GM12878 (cell line): ENCODE measurements around the gene FCGR3A. TPM values are rescaled to one million over a fixed set of nuclear protein-coding genes. Genes with fewer than 3 reads are reported as not detected.

Source experiments
- ATAC-seq: fragments of 200-7000 bp; cut with Tn5 transposase; 3 replicates; pipeline ENCODE4 v1.9.1; 2020; ENCODE audit warnings: mild to moderate bottlenecking, moderate library complexity
- BruUV-seq: library from RNA; stranded (reverse); fragments of 400-500 nt; replicated peaks from 2 replicates; lab custom pipeline; 2021; lab: Mats Ljungman, UMichigan
- CTCF ChIA-PET: fragments of 300-600 bp; sonication (Branson Sonifier 250); formaldehyde crosslinking; extraction: SDS; loops from one replicate; lab custom pipeline; 2021; ENCODE audit warnings: inconsistent platforms; lab: Yijun Ruan, JAX
- POLR2A ChIA-PET: fragments of 350-600 bp; formaldehyde crosslinking; extraction: SDS; loops from one replicate; lab custom pipeline; 2021; ENCODE audit warnings: inconsistent platforms; lab: Charles Lee
- RAD21 ChIA-PET: fragments of 300-600 bp; sonication (Branson Sonifier 250); formaldehyde crosslinking; loops from one replicate; lab custom pipeline; 2023; ENCODE audit warnings: antibody characterized with exemption; ENCODE audit not compliant: unreplicated experiment; lab: Charles Lee
- SMC1A ChIA-PET: fragments of 300-600 bp; sonication (Branson Sonifier 250); formaldehyde crosslinking; loops from one replicate; lab custom pipeline; 2023; ENCODE audit not compliant: unreplicated experiment, uncharacterized antibody; lab: Charles Lee
- DNase-seq: peaks from one replicate; pipeline ENCODE4 v3.0.0-alpha.2; 2011; ENCODE audit warnings: low read depth, low spot score
- FAIRE-seq: peaks from 3 replicates; lab custom pipeline; 2011; peaks lifted over from hg19 to GRCh38; lab: Jason Lieb, UNC
- H2AFZ ChIP-seq: 2 replicates; pipeline ENCODE4 v1.6.0; 2011; ENCODE audit warnings: low read depth, low read length, control low read depth; ENCODE audit not compliant: control insufficient read depth
- H3K27ac ChIP-seq: 2 replicates; pipeline ENCODE4 v1.5.1; 2011; ENCODE audit warnings: control low read depth; ENCODE audit not compliant: control insufficient read depth, insufficient read depth
- H3K27me3 ChIP-seq, 2 experiments: replicated peaks in 1 of 2; 2 replicates each; pipeline versions ENCODE4 v1.6.0 to v1.6.1; 2011; ENCODE audit warnings: low read length in 1 of 2; ENCODE audit not compliant: control insufficient read depth in 2 of 2, insufficient read depth in 2 of 2
- H3K36me3 ChIP-seq, 2 experiments: 2 replicates each; pipeline ENCODE4 v1.5.1; 2011; ENCODE audit warnings: low read length in 1 of 2; ENCODE audit not compliant: control insufficient read depth in 2 of 2, insufficient read depth in 2 of 2
- H3K4me1 ChIP-seq: 2 replicates; pipeline ENCODE4 v1.6.1; 2011; ENCODE audit warnings: mild to moderate bottlenecking, low read length, moderate library complexity, mixed read lengths; ENCODE audit not compliant: control insufficient read depth, insufficient read depth
- H3K4me2 ChIP-seq: 2 replicates; pipeline ENCODE4 v1.6.0; 2011; ENCODE audit warnings: control low read depth; ENCODE audit not compliant: control insufficient read depth, insufficient read depth
- H3K4me3 ChIP-seq: fragments of 200-600 bp; sonication (generic); 2 replicates; pipeline ENCODE4 v1.5.1; 2016
- H3K79me2 ChIP-seq: 2 replicates; pipeline ENCODE4 v1.6.0; 2011; ENCODE audit warnings: low read length; ENCODE audit not compliant: control insufficient read depth, insufficient read depth
- H3K9ac ChIP-seq: 2 replicates; pipeline ENCODE4 v1.8.0; 2011; ENCODE audit warnings: low read length, control low read depth, mixed read lengths; ENCODE audit not compliant: control insufficient read depth, insufficient read depth
- H3K9me3 ChIP-seq: replicated peaks from 3 replicates; pipeline ENCODE4 v1.5.1; 2011; ENCODE audit warnings: mild to moderate bottlenecking, low read length; ENCODE audit not compliant: control insufficient read depth, insufficient read depth
- H4K20me1 ChIP-seq: 2 replicates; pipeline ENCODE4 v1.6.0; 2011; ENCODE audit not compliant: control insufficient read depth, insufficient read depth
- ETV6 ChIP-seq, 2 experiments: fragments of 450-650 bp in 1 of 2; IDR thresholded peaks in 1 of 2; conservative IDR thresholded peaks in 1 of 2; 2 replicates each; pipeline ENCODE4 v1.6.1; 2014; ENCODE audit warnings: antibody characterized with exemption in 1 of 2, borderline replicate concordance in 1 of 2, low read depth in 1 of 2, mild to moderate bottlenecking in 1 of 2, moderate library complexity in 1 of 2
- HDGF ChIP-seq: fragments of 450-650 bp; IDR thresholded peaks from 2 replicates; pipeline ENCODE4 v1.6.1; 2016; ENCODE audit warnings: antibody characterized with exemption
- NFXL1 ChIP-seq: fragments of 450-650 bp; IDR thresholded peaks from 2 replicates; pipeline ENCODE4 v1.6.1; 2017; ENCODE audit warnings: antibody characterized with exemption, mild to moderate bottlenecking, borderline replicate concordance
- NFYB ChIP-seq: IDR thresholded peaks from 2 replicates; pipeline ENCODE4 v1.6.1; 2011; ENCODE audit warnings: low read depth, mild to moderate bottlenecking, low read length, improper control_type of control experiment, moderate library complexity; ENCODE audit not compliant: insufficient read depth
- STAT3 ChIP-seq: IDR thresholded peaks from 2 replicates; pipeline ENCODE4 v1.6.1; 2011; ENCODE audit warnings: low read depth, low read length, improper control_type of control experiment
- WGBS: methylation state at CpG from one replicate; pipeline ENCODE4 v1.1.6; 2016; ENCODE audit warnings: low lambda C conversion rate; ENCODE audit not compliant: insufficient replicate concordance, insufficient coverage; ENCODE audit errors: missing lambda C conversion rate; 5-methylcytosine and 5-hydroxymethylcytosine counted together
- in situ Hi-C: fragments of 300-500 bp; cut with MboI; formaldehyde crosslinking; loops from 9 replicates; pipeline ENCODE4 v1.14.3; 2018; ENCODE audit warnings: mixed read lengths
- intact Hi-C: fragments of 100-400 bp; cut with micrococcal nuclease; formaldehyde crosslinking; loops from one replicate; pipeline ENCODE4 v1.14.2; 2022; ENCODE audit not compliant: unreplicated experiment
- polyA plus RNA-seq, 11 experiments: library from polyadenylated mRNA; depleted of rRNA in 4 of 11; unstranded in 6 of 11; stranded (reverse) in 5 of 11; fragments of >200 nt; fragmentation: Nextera tagmentation in 4 of 11; fragmentation: Illumina TruSeq in 1 of 11; extraction: Ambion mirVana in 4 of 11; extraction: Trizol in 1 of 11; gene quantifications; 1 replicate in 1 of 11; 2 replicates in 10 of 11; pipeline versions ENCODE4 v1.2.1 to v1.2.3, GENCODE V29; 2011 to 2016; ENCODE audit warnings: inconsistent platforms in 2 of 11, missing spikeins in 2 of 11, low read depth in 1 of 11
- total RNA-seq, 4 experiments: library from RNA; depleted of rRNA in 3 of 4; stranded (reverse); fragments of >200 nt in 3 of 4; fragmentation: Illumina TruSeq in 1 of 4; extraction: Trizol in 1 of 4; gene quantifications; 2 replicates each; pipeline versions ENCODE4 v1.2.1 to v1.2.3, GENCODE V29; 2013 to 2021
- TF ChIP-seq, protein P1 (sequence below): fragments of 450-650 bp; formaldehyde crosslinking; IDR thresholded peaks from 2 replicates; pipeline ENCODE4 v1.4.0; 2020; ENCODE audit warnings: mild to moderate bottlenecking, moderate library complexity
- TF ChIP-seq, protein P2 (sequence below): IDR thresholded peaks from 2 replicates; pipeline ENCODE4 v1.6.1; 2012; ENCODE audit warnings: low read length, inconsistent platforms
- TF ChIP-seq, protein P3 (sequence below): IDR thresholded peaks from 2 replicates; pipeline ENCODE4 v1.6.1; 2011; ENCODE audit warnings: borderline replicate concordance, low read depth, mild to moderate bottlenecking, moderate library complexity, low read length; ENCODE audit not compliant: insufficient read depth, poor library complexity, severe bottlenecking
- TF ChIP-seq, protein P4 (sequence below): fragments of 450-650 bp; conservative IDR thresholded peaks from 2 replicates; pipeline ENCODE4 v1.6.1; 2017; ENCODE audit warnings: mild to moderate bottlenecking, moderate library complexity
- TF ChIP-seq, protein P5 (sequence below): fragments of 450-650 bp; IDR thresholded peaks from 2 replicates; pipeline ENCODE4 v1.6.1; 2017; ENCODE audit warnings: antibody characterized with exemption, mild to moderate bottlenecking, moderate library complexity

Gene FCGR3A
- total and polyA plus RNA-seq, 10 of the 15 experiments (the other 5 are each of a cell fraction or from before 2014, with no cell fraction given) = 0.09 to 0.10 TPM; not detected in 8

DNA sequence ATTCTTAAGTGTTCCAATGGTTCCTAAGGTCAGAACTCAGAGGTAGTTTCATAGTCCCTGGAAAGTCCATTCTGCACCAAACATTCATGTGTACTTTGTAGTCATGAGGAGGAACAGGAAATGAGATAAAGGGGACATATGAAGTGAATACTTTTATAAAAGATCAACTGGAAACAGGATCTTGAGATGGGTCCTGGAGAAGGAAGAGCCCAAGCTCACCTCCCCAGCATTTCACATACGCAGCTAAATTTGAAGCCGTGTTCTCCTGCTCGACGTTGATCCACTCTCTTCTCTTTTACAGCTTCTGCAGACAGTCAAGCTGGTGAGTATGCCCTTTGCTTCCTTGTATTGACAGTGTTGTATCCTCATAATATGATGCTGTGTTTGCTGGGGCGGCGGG lies 43.9 kb downstream of the FCGR3A start:
- no peak overlapping the region for H3K9ac ChIP-seq
- no peak overlapping the region for H3K4me3 ChIP-seq
- BruUV-seq = no TSS peak
- RAD21 ChIA-PET = interaction anchor here (1.1 to 1.3 kb wide), 2 partner anchors 11 to 34 kb away, joined by 3 to 5 read pairs; no protein-coding TSS in a partner anchor
- WGBS = 75% methylated on average over 6 of the region's 6 CpGs
- no peaks in the 10 kb centered on the region for H3K79me2 ChIP-seq
- no peak overlapping the region for H3K27ac ChIP-seq
- no peaks in the 10 kb centered on the region for H3K36me3 ChIP-seq
- ATAC-seq (no peak; the same call in 2 of the 3 replicates), FAIRE-seq (peak; percentile 44), DNase-seq (no peak)
- CTCF ChIA-PET = interaction anchor here (0.7 to 1.9 kb wide), 5 partner anchors 18 to 235 kb away, joined by 3 to 5 read pairs (median 3); no protein-coding TSS in a partner anchor
- SMC1A ChIA-PET = interaction anchor here (1.0 to 1.8 kb wide), 3 partner anchors 10 to 233 kb away, joined by 4 to 5 read pairs (median 4); no protein-coding TSS in a partner anchor
- intact Hi-C loops (no loop called here), in situ Hi-C loops (no loop called here)
- peaks cover 7% of the 10 kb centered on the region for H3K4me1 ChIP-seq
- POLR2A ChIA-PET = interaction anchor here (1.6 kb wide), 1 partner anchor 10 kb away, joined by 3 read pairs; no protein-coding TSS in a partner anchor
- no peaks in the 10 kb centered on the region for H3K27me3 ChIP-seq
- H4K20me1 ChIP-seq = no peaks in the 10 kb centered on the region
- H3K4me2 ChIP-seq = peak overlapping the region; percentile 22; the same call in 1 of the 2 replicates
- H2AFZ ChIP-seq = peak overlapping the region; percentile 61
- H3K9me3 ChIP-seq = no peaks in the 10 kb centered on the region
- TF ChIP-seq NFXL1 = no peak
- no peak for TF ChIP-seq HDGF
- TF ChIP-seq, protein P1, sequence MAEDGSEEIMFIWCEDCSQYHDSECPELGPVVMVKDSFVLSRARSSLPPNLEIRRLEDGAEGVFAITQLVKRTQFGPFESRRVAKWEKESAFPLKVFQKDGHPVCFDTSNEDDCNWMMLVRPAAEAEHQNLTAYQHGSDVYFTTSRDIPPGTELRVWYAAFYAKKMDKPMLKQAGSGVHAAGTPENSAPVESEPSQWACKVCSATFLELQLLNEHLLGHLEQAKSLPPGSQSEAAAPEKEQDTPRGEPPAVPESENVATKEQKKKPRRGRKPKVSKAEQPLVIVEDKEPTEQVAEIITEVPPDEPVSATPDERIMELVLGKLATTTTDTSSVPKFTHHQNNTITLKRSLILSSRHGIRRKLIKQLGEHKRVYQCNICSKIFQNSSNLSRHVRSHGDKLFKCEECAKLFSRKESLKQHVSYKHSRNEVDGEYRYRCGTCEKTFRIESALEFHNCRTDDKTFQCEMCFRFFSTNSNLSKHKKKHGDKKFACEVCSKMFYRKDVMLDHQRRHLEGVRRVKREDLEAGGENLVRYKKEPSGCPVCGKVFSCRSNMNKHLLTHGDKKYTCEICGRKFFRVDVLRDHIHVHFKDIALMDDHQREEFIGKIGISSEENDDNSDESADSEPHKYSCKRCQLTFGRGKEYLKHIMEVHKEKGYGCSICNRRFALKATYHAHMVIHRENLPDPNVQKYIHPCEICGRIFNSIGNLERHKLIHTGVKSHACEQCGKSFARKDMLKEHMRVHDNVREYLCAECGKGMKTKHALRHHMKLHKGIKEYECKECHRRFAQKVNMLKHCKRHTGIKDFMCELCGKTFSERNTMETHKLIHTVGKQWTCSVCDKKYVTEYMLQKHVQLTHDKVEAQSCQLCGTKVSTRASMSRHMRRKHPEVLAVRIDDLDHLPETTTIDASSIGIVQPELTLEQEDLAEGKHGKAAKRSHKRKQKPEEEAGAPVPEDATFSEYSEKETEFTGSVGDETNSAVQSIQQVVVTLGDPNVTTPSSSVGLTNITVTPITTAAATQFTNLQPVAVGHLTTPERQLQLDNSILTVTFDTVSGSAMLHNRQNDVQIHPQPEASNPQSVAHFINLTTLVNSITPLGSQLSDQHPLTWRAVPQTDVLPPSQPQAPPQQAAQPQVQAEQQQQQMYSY (CRISPR knock-in tag) = no peak
- TF ChIP-seq, protein P2, sequence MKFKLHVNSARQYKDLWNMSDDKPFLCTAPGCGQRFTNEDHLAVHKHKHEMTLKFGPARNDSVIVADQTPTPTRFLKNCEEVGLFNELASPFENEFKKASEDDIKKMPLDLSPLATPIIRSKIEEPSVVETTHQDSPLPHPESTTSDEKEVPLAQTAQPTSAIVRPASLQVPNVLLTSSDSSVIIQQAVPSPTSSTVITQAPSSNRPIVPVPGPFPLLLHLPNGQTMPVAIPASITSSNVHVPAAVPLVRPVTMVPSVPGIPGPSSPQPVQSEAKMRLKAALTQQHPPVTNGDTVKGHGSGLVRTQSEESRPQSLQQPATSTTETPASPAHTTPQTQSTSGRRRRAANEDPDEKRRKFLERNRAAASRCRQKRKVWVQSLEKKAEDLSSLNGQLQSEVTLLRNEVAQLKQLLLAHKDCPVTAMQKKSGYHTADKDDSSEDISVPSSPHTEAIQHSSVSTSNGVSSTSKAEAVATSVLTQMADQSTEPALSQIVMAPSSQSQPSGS = no peak
- TF ChIP-seq ETV6 (conservative IDR thresholded peaks at IDR 0.05 in 1 of 2, IDR thresholded peaks at IDR 0.05 in 1 of 2; ENCODE audit: borderline replicate concordance in 1 of 2, low read depth in 1 of 2) = no peak
- no peak for TF ChIP-seq NFYB
- no peak for TF ChIP-seq STAT3
- TF ChIP-seq, protein P3, sequence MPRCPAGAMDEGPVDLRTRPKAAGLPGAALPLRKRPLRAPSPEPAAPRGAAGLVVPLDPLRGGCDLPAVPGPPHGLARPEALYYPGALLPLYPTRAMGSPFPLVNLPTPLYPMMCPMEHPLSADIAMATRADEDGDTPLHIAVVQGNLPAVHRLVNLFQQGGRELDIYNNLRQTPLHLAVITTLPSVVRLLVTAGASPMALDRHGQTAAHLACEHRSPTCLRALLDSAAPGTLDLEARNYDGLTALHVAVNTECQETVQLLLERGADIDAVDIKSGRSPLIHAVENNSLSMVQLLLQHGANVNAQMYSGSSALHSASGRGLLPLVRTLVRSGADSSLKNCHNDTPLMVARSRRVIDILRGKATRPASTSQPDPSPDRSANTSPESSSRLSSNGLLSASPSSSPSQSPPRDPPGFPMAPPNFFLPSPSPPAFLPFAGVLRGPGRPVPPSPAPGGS = no peak
- TF ChIP-seq, protein P4, sequence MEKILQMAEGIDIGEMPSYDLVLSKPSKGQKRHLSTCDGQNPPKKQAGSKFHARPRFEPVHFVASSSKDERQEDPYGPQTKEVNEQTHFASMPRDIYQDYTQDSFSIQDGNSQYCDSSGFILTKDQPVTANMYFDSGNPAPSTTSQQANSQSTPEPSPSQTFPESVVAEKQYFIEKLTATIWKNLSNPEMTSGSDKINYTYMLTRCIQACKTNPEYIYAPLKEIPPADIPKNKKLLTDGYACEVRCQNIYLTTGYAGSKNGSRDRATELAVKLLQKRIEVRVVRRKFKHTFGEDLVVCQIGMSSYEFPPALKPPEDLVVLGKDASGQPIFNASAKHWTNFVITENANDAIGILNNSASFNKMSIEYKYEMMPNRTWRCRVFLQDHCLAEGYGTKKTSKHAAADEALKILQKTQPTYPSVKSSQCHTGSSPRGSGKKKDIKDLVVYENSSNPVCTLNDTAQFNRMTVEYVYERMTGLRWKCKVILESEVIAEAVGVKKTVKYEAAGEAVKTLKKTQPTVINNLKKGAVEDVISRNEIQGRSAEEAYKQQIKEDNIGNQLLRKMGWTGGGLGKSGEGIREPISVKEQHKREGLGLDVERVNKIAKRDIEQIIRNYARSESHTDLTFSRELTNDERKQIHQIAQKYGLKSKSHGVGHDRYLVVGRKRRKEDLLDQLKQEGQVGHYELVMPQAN = no peak
- TF ChIP-seq, protein P5, sequence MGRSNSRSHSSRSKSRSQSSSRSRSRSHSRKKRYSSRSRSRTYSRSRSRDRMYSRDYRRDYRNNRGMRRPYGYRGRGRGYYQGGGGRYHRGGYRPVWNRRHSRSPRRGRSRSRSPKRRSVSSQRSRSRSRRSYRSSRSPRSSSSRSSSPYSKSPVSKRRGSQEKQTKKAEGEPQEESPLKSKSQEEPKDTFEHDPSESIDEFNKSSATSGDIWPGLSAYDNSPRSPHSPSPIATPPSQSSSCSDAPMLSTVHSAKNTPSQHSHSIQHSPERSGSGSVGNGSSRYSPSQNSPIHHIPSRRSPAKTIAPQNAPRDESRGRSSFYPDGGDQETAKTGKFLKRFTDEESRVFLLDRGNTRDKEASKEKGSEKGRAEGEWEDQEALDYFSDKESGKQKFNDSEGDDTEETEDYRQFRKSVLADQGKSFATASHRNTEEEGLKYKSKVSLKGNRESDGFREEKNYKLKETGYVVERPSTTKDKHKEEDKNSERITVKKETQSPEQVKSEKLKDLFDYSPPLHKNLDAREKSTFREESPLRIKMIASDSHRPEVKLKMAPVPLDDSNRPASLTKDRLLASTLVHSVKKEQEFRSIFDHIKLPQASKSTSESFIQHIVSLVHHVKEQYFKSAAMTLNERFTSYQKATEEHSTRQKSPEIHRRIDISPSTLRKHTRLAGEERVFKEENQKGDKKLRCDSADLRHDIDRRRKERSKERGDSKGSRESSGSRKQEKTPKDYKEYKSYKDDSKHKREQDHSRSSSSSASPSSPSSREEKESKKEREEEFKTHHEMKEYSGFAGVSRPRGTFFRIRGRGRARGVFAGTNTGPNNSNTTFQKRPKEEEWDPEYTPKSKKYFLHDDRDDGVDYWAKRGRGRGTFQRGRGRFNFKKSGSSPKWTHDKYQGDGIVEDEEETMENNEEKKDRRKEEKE = no peak
